SKM-1 (cell line): ENCODE measurements around the gene NFS1.
"Not testable (repeated sequence)": the region's sequence is repeated elsewhere in the genome, so short reads cannot be mapped to it uniquely, and the experiment has no call there.

Source experiments
- DNase-seq: peaks from one replicate; lab custom pipeline; 2025; ENCODE audit not compliant: unreplicated experiment; lab: John Stamatoyannopoulos, UW

Gene NFS1

GRCh38 chr20:35729836-35730582 lies 30.9 kb upstream of the NFS1 start:
- no peak for DNase-seq

GRCh38 chr20:35729283-35729807 lies 30.2 kb upstream of the NFS1 start:
- DNase-seq, result no peak

GRCh38 chr20:35726842-35727711 lies 27.9 kb upstream of the NFS1 start:
- DNase-seq, result peak; percentile 16

- no peak for DNase-seq
These were observed 25.4 kb upstream of the NFS1 start for GRCh38 chr20:35724321-35725230.

GRCh38 chr20:35723652-35724320 lies 24.6 kb upstream of the NFS1 start:
- not testable (repeated sequence) for DNase-seq

GRCh38 chr20:35723275-35723639 lies 24.1 kb upstream of the NFS1 start:
- not testable (repeated sequence) for DNase-seq

- no peak for DNase-seq
These were observed 22.5 kb upstream of the NFS1 start for GRCh38 chr20:35721621-35722020.

- DNase-seq, result no peak
These were observed 22.1 kb upstream of the NFS1 start for GRCh38 chr20:35721219-35721618.

GRCh38 chr20:35720165-35721123 lies 21.3 kb upstream of the NFS1 start:
- DNase-seq, result no peak

GRCh38 chr20:35719717-35720116 lies 20.6 kb upstream of the NFS1 start:
- no peak for DNase-seq

- no peak for DNase-seq
These were observed 20.0 kb upstream of the NFS1 start for GRCh38 chr20:35718972-35719635.

- not testable (repeated sequence) for DNase-seq
These were observed 19.2 kb upstream of the NFS1 start for GRCh38 chr20:35718321-35718720.

GRCh38 chr20:35716330-35716729 lies 17.2 kb upstream of the NFS1 start:
- DNase-seq, result no peak

- no peak for DNase-seq
These were observed 16.5 kb upstream of the NFS1 start for GRCh38 chr20:35715652-35716051.

GRCh38 chr20:35714127-35714526 lies 15.0 kb upstream of the NFS1 start:
- no peak for DNase-seq

- DNase-seq, result not testable (repeated sequence)
These were observed 14.0 kb upstream of the NFS1 start for GRCh38 chr20:35713120-35713519.

GRCh38 chr20:35711588-35712209 lies 12.5 kb upstream of the NFS1 start:
- DNase-seq, result no peak

- no peak for DNase-seq
These were observed 11.9 kb upstream of the NFS1 start for GRCh38 chr20:35710884-35711587.
